Inferior parietal cortex (tissue), 1 donor: ENCODE results near the gene ABCF1.

Source experiments
- DNase-seq: peaks from one replicate; pipeline ENCODE4 v3.0.0-alpha.2; 2016; ENCODE audit errors: extremely low spot score

ABCF1 gene

GRCh38 chr6:30601815-30602641, 30.8 kb downstream of the ABCF1 start:
- DNase-seq, result no peak

- no peak for DNase-seq
These were observed 32.7 kb downstream of the ABCF1 start for GRCh38 chr6:30603961-30604360.

GRCh38 chr6:30610065-30610464, 38.8 kb downstream of the ABCF1 start:
- no peak for DNase-seq

- DNase-seq, result no peak
These were observed 40.1 kb downstream of the ABCF1 start for GRCh38 chr6:30611150-30611855.

- no peak for DNase-seq
These were observed 40.6 kb downstream of the ABCF1 start for GRCh38 chr6:30611856-30612194.

GRCh38 chr6:30612213-30612612, 41.0 kb downstream of the ABCF1 start:
- DNase-seq, result no peak

GRCh38 chr6:30612687-30613248, 41.5 kb downstream of the ABCF1 start:
- DNase-seq, result no peak

GRCh38 chr6:30613251-30614043, 42.2 kb downstream of the ABCF1 start:
- DNase-seq, result no peak

GRCh38 chr6:30614044-30614842, 43.0 kb downstream of the ABCF1 start:
- no peak for DNase-seq

GRCh38 chr6:30614843-30615218, 43.6 kb downstream of the ABCF1 start:
- peak; percentile 98 for DNase-seq

GRCh38 chr6:30615219-30615957, 44.1 kb downstream of the ABCF1 start:
- peak; percentile 68 for DNase-seq

- peak; percentile 44 for DNase-seq
These were observed 44.9 kb downstream of the ABCF1 start for GRCh38 chr6:30615958-30616810.

- DNase-seq, result peak; percentile 100
These were observed 45.7 kb downstream of the ABCF1 start, which contains the start of gene PPP1R10 for GRCh38 chr6:30616811-30617564. TSS of gene PPP1R10 (minus strand) at chr6:30617243. CDS start at chr6:30609944, 7,299 bp downstream.

GRCh38 chr6:30617565-30618269, 46.5 kb downstream of the ABCF1 start, which contains the start of gene MRPS18B:
TSS of gene MRPS18B (plus strand) at chr6:30617840. CDS start at chr6:30617866, 26 bp downstream.
- peak; percentile 99 for DNase-seq

GRCh38 chr6:30618270-30618797, 47.1 kb downstream of the ABCF1 start:
- no peak for DNase-seq

GRCh38 chr6:30619561-30619960, 48.3 kb downstream of the ABCF1 start:
- DNase-seq, result no peak

GRCh38 chr6:30625511-30625910, 54.3 kb downstream of the ABCF1 start:
- DNase-seq, result no peak
